ENCODE data around the gene S100B.
A peak's percentile ranks its signal among the peaks of the same experiment; 100 is the strongest.
"Not testable (repeated sequence)": the region's sequence is repeated elsewhere in the genome, so short reads cannot be mapped to it uniquely, and the experiment has no call there.

Gene S100B

DNA sequence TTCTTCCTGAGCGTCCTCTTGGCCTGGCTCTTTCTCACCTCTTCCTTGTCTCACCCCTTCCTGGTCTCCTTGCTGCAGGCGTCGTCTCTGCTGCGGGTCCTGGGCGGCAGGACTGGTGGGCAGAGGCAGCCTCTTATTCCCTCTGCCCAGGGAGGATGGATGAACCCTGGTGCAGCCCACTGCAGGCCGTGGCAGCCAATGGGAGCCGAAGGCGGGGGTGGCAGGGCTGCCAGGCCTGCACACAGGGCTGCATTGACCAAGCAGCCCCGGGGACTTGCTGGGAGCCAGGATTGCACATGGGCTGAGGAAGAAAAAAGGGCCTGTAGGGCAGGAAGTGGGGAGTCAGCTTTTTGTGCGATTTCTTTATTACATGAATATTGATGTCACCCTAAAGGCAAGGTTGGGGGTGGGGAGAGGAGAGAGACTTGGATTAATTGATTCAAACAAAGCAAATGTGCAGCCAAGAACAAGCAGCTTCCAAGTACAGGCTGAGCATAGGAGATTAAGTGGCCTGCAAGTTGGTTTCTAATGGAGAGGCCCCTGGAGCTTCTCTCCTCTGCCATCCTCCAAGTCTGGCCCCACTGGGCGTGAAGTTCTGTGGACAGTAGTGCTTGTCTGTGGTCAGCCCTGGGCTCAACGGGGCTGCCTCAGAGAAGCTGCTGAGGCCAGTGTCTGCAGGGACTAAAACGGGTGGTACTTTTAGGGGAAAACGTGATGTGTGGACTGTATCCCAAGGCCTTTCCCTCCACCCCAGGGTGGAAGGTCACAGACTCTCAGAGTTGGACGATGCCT, at the start of gene S100B:
Gene S100B (minus strand): TSS at position 108 of the 792 bp plus-strand sequence. CDS start 2,667 bp downstream, outside the sequence.
- no peak for DNase-seq

DNA sequence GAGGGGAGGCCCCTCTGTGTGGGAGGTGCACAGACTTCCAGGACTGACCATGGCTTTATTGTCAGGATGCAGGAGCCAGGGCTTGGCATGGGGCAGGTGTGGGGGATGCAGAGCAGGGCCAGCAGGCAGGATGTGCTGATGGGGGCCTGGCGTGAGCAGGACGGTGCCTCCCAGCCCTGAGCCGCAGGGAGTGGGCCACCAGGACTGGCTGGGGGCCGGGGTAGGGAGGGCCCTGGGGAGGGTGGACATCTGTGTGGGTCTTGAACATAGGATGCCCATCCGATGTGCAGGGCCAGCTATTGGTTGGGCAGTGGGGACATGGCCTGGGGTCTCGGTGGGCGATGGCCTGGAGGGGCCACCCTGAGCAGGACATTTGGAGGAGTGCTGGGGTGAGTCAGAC, 46.2 kb upstream of the S100B start:
- DNase-seq: no peak

DNA sequence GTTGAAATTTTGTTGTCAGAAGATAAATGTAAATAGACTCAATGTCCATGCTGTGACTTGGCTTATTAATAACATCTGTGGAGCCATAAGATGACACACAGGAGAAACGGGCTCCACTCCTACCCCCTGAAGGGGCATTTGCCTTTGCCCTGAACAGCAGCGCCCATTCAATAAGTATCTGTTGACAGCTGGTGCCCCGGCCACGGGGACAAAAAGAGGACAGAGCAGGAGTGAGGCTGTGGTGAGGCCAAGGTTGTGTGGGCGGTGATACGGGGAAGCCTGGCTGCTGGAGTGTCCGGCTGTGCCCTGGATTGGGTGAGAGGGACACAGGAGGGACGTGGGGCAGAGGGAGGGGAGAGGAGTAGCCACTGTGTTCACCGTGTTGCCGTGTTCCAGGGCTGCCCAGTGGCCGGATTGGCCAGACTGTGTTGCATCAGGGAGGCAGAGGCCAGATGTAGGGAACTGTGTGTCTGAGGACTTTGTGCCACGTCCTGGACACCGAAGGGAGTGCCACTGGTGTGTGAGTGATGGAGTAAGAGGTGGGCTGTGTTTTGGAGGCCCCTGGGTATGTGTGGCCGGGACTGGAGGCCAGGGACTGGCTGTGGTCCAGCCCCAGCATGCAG, 45.7 kb upstream of the S100B start:
- no peak for DNase-seq

DNA sequence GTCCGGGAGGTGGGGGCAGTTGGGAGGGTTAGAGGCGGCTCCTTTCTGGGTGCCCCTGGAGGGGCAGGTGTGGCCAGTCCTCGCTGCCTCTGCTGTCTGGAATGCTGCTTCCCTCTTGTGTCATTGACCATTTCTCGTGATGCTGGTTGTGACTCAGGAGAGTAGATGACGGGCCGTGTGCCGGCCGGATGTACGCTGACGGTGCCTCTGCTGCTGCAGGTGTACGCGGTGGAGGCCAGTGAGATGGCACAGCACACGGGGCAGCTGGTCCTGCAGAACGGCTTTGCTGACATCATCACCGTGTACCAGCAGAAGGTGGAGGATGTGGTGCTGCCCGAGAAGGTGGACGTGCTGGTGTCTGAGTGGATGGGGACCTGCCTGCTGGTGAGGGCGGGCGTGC, 44.5 kb upstream of the S100B start:
- DNase-seq: no peak

DNA sequence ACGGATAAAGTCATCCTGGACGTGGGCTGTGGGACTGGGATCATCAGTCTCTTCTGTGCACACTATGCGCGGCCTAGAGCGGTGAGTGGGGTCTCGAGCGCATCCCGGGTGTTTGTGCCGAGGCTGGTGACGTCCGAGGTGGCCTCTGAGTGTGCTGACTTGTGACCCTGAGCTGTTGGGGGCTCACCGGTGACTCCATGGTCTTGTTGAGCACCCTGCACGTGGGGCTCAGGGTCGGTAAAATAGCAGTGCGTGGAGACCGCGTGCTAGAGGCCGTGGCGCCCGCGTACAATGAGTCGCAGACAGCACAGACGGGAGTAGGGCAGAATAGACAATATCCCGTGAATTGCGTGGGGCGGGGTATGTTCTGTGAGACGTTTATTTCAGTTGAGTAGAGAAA, 43.7 kb upstream of the S100B start:
- DNase-seq: no peak

DNA sequence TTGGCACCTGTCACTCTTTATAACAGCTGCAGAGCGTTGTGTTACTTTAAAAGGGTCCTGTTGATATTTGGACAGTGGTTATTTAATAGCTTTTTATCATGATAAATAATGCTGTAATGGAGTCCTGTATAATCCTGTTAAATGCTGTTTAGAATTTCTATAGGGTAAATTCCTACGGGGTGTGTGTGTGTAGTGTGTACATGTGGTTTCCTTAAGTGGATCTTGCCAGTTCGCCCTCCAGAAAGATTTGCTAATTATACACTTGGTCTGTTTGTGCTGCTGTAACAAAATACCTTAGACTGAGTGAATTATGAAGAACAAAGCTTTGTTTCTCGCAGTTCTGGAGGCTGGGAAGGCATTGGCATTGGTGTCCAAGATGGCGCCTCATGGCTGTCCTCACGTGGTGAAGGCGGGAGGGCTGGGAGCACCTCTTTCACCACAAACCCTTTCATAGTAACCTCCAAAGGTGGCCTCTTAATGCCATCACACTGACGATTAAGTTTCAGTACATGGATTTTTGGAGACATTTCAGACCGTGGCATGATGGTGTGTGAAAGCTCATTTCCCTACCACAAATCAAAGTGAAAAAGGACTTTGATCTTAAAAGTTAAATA, 41.8 kb upstream of the S100B start:
- DNase-seq: no peak

DNA sequence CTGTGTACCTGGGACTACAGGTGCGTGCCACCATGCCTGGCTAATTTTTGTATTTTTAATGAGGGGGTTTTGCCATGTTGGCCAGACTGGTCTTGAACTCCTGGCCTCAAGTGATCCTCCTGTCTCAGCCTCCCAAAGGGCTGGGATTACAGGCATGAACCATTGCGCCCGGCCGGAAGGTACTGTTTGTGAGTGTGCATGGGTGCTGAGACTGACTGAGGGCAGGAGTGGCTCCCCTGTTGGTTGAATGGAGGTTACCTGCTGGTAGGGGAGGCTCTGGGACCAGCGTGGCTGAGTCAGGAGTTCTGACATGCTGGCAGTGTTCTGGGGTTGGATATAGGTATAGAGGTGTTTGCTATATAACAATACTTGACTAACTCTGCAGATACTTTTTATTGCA, 41.0 kb upstream of the S100B start:
- no peak for DNase-seq

DNA sequence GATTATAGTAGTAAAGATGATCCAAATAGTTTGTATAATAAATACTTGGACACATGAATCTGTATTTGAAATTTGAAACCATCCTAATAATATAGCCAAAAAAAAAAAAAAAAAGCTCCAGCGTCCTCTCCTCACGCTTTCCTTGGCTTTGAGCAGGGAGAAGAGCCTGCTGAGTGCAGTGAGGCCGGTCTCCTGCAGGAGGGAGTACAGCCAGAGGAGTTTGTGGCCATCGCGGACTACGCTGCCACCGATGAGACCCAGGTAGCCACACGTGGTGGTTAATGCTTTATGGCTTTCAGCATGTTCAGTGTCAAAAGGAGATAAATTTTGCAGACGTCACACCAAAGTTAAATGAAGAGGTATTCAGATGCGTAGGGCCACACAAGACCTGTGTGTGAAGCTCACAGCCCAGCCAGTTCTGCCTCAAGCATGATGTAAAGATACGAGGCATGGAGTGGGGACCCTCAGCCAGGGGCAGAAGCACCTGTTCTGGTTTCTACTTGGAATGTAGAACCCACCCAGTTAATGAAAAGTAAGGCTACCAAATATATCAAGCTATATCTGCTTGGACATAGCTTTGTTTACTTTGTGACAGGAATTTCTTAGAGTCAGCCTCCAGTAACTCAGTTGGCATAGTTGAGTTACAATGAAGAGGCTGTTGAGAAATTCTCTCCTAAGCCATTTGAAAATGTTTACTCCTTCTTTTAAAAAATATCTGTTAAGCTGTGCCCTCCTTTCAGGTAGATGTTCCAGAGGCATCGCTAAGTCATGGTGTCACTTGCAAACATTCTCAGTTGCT, 38.7 kb upstream of the S100B start:
- DNase-seq: no peak

DNA sequence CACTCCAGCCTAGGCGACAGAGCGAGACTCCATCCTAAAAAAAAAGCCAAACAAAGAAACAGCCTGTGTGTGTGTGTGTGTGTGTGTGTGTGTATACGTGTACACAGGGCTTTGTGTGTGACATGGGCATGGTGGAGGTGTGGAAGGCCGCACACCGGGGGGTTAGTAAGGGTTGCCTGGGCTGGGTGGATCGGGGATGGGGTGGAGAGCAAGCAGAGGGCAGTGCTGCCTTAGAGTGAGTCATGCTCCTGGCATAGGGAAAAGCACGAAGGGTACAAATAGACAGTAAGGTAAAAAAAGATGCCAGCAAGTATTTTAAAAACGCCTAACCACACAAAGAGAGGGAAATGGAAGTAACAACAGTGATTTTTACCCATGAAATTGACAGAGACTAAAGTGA, 36.8 kb upstream of the S100B start:
- DNase-seq: no peak

DNA sequence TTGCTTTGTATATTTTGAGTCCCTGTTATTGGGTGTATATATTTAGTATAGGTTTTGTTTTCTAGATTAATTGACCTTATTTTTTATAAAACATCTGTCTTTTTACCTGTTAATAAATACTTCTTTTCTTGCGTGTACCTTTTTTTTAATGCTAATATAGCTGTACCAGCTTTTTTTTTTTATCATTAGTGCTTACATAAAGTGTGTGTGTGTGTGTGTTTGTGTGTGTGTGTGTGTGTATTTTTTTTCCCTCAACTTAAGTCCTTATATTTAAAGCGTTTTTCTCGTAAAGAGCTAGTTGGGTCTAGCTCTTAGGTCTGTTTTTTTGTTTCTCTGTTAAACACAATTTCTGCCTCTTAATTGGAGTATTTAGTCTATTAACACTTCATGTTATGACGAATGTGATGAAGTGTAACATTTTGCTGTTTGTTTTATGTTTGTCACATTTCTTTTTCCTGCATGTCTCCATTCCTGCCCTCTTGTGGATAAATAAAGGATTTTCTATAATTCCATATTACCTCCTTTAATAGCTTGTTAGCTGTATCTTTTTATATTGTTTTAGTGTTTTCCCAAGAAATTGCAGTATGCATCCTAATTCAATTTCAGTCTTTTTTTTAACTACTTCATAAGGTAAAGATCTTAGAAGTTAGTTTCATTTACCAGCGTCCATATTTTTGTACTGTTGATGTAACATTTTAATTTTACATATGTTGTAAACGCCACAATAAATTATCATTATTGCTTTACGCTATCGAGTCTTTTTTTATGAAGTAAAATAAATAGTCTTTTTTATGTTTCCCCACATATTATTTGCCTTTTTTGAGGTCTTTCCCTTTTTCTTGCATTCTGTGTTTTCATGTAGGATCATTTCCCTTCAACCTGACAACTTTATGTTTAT, 34.9 kb upstream of the S100B start:
- no peak for DNase-seq

DNA sequence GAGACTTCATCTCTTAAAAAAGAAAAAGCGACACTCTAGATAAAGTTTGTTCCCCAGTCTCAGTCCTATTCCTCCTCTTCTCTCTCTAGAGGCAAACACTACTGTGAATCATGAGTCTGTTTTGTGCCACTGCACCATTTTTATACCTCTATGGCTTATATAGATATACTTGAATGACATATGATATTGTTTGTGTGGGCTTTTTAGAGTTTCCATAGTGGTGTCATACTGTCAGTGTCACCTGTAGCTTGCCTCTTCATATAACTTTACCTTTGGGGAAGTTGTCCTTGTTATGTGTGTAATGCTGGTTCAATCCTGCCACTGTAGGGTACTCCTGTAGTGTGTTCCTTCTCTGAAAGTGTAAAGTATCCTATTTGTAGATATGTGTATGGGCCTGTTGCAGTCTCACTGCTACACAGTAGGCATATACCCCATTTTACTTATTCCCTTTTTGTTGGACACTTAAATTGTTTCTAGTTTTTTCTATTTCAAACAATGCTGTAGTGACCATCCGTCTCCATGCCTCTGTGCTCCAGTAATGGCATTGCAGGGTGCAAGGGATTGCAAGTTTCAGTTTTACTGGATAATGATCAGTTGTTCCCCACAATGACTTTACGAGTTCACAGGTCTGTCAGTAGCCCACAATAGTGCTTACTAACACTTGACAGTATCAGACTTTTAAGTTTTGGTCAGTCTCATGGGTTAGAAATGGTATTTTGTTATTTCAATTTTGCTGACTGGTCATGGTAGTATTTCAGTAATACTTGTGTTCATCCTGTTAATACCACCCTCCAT, 33.3 kb upstream of the S100B start:
- no peak for DNase-seq

DNA sequence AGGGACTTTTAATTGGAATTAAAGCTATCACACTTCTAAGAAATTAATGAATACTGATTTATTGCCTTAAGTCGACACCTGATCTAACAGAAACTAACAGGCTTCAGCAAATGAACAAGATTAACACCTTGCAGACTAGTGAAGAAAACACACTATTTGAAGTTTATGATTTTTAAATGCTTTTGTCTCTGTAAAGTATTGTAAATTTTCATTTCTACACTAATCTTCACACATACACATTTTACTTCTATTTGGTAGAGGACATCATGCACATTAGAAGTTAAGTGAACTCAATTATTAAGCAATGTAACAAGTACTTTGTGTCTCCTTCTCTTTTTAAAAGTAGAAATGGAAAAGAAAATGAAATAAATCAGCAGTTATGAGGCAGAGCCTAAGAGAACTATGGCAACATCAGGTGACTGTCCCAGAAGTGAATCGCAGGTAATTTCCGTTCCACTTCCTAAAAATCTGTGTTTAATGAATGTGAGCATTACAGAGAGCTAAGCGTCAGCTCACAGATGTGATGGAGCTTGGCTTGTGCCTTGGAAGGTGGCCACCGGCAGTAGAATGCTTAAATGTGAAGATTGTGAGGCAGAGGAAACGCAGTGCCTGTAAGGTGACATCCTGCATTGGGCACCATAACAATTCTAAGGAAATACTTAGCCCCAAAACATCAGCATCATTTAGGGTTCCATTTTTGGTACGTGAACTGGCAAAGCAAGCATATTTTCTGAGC, 31.8 kb upstream of the S100B start:
- no peak for DNase-seq

DNA sequence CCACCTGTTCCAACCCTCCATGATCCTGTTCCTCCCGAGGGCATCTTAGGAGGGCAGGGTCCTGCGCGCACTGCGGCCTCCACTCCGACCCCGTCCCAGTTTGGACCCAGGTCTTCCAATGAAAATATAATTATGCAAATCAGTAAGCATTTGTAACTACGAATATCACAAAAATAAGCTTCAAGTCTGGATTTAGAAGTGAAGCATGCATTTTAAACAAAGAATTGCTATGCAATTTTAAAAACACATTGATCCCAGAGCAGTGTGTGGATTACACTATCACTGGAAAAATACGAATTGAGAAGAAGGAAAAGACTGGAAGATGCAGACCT, 31.3 kb upstream of the S100B start:
- no peak for DNase-seq

DNA sequence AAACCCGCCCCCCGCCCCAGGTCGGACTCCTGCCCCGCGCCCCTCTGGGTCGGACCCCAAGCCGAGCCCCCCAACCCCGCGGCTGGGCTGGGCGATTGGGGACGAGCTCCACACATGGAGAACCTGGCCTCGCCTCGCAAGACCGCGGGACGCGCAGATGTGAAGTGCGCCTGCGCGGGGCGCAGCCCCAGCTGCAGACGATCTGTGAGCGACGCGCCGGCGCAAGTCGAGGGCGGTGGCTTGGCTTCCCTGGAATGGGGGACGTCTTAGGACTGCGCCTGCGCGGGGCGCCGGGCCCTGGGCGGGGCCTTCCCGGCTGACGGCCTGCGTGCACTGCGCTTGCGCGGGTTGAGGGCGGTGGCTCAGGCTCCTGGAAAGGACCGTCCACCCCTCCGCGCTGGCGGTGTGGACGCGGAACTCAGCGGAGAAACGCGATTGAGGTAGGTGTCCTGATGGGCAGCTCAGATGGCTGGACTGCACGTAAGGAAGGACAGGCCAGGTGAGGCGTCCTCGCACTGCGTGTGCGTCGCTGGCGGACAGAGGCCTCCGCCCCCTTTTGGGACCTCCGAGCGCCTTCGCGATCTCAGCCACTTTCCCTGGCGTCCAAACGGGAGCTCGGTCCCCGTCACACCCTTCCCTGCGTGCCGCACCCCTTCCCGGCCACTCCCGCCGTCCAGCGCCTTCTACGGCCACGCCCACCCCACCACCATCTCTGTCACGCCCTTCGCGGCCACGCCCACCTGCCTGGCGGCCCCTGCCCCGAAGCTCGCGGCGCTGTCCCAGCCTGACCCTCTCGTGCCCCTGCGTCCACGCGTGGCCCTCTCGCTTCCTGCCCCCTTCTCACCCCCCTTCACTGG, 30.7 kb upstream of the S100B start, which contains the start of gene PRMT2:
Gene PRMT2 (plus strand): TSS at position 351 of the 857 bp plus-strand sequence. CDS start 1,278 bp downstream, outside the sequence.
- DNase-seq: peak; percentile 89

DNA sequence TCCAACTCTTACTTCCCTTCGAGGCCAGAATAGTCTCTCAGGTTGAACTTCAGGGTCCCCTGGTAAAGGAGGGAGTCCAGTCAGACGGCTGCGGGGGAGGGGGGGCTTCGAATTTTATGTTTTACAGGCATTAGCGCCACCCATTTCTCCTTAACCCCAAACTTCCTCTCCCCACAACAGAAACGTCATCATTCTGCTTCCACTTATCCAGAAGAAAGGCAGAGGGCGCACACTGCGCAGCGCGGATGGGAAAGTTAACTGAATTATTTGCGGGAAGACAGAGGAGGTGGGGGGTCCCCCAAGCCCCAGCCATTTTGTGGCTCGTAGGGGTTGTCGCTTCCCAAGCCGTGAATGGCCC, 30.1 kb upstream of the S100B start:
- peak; percentile 18 for DNase-seq

DNA sequence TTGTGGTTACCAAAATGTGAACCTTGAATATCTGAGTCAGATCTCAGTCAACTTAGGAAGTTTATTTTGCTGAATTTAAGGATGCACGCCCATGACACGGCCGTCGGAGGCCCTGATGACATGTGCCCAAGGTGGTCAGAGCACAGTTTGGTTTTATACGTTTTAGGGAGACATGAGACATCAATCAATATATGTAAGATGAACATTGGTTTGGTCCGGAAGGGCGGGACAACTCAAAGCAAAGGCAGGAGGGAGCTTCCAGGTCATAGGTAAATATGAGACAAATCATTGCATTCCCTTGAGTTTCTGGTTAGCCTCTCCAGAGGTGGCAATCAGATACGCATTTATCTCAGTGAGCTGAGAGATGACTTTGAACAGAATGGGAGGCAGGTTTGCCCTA, 29.5 kb upstream of the S100B start:
- no peak for DNase-seq

DNA sequence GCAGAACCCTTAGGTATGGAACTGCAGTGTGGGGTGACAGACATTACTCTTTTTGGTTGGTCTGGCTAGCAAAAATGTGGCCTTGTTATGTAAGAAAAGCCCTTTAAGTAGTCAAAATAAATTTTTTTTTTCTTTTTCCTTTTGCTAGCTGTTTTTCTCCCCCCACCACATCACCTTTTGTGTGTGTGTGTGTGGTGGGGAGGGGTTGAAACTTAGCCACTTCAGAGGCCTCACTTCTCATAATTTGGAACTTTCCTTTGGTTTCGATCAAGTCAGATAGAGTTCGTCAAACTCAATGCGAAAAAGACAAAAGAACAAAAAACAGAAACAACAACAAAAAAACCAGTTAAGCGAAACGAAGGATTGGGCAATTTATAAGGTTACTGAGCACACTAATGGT, 28.7 kb upstream of the S100B start:
- DNase-seq: no peak

DNA sequence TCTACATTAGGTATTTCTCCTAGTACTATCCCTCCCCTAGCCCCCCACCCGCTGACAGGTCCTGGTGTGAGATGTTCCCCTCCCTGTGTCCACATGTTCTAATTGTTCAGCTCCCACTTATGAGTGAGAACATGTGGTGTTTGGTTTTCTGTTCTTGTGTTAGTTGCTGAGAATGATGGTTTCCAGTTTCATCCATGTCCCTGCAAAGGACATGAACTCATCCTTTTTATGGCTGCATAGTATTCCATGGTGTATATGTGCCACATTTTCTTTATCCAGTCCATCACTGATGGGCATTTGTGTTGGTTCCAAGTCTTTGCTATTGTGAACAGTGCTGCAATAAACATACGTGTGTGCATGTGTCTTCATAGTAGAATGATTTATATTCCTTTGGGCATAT, 26.0 kb upstream of the S100B start:
- not testable (repeated sequence) for DNase-seq

DNA sequence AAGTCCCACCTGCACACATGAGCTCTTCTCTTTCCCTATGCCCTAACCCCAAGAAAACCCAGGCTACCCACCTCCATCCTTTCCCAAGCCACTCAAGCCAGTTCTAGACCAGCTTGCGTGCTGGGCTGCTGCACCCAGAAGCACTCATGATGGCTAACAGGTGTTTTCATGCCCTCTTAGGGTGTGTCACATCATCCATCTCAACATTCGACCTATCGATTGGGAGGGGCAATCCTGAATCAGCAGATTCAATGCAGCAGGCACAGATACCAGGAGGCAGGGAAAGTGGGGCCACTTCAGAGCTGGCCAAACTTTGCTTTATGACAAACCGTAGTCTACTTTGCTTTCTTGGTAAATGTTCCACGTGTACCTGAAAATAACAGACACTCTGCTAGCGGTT, 24.0 kb upstream of the S100B start:
- DNase-seq: no peak

DNA sequence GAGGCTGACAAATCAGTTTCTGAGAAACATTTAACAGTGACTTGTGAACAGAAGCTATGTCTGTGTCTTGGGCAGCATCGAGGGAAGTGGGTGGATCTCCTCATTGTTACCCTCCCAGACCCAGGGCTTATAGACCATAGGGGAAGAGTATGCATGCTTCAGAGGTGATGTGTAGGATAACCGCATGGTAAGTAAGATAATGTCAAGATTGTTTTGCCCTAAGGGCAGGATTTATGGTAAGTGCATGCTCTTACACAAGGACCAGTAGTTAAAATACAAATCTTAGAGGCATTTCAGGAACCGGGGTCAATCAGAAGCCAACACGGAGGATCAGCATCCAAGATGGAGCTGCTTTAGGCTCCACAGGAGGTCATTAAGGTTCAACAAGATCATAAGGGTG, 22.8 kb upstream of the S100B start:
- no peak for DNase-seq
